H9 (cell line): ENCODE data around the gene HEG1. TPM values are rescaled to one million over a fixed set of nuclear protein-coding genes. Genes with fewer than 3 reads are reported as not detected.

Experiments
- DNase-seq: peaks from one replicate; pipeline ENCODE4 v3.0.0-alpha.2; 2017
- H2AFZ ChIP-seq: one replicate; pipeline ENCODE4 v1.6.1; 2013; ENCODE audit warnings: mild to moderate bottlenecking, low read length, control low read depth, moderate library complexity
- H2AK5ac ChIP-seq: 2 replicates; pipeline ENCODE4 v1.6.1; 2013; ENCODE audit warnings: low read length, control low read depth, mixed read lengths; ENCODE audit not compliant: insufficient read length
- H2BK120ac ChIP-seq: one replicate; pipeline ENCODE4 v1.6.1; 2013; ENCODE audit warnings: low read depth, mild to moderate bottlenecking, low read length, control low read depth, inconsistent platforms; ENCODE audit not compliant: poor library complexity, severe bottlenecking
- H2BK12ac ChIP-seq: 2 replicates; pipeline ENCODE4 v1.6.1; 2013; ENCODE audit warnings: low read length, control low read depth, mixed read lengths, low read depth; ENCODE audit not compliant: insufficient read length
- H2BK15ac ChIP-seq: 2 replicates; pipeline ENCODE4 v1.6.1; 2013; ENCODE audit warnings: low read depth, low read length, control low read depth
- H2BK20ac ChIP-seq: one replicate; pipeline ENCODE4 v1.6.1; 2013; ENCODE audit warnings: low read depth, mild to moderate bottlenecking, low read length, control low read depth, inconsistent platforms; ENCODE audit not compliant: poor library complexity, severe bottlenecking
- H2BK5ac ChIP-seq: 2 replicates; pipeline ENCODE4 v1.6.1; 2013; ENCODE audit warnings: low read length, control low read depth, mixed read lengths; ENCODE audit not compliant: insufficient read length
- H3K14ac ChIP-seq: 2 replicates; pipeline ENCODE4 v1.6.1; 2013; ENCODE audit warnings: low read length, control low read depth; ENCODE audit not compliant: insufficient read depth
- H3K18ac ChIP-seq: 2 replicates; pipeline ENCODE4 v1.6.1; 2013; ENCODE audit warnings: low read depth, mild to moderate bottlenecking, mixed read lengths, low read length, control low read depth; ENCODE audit not compliant: insufficient read length
- H3K23ac ChIP-seq: 2 replicates; pipeline ENCODE4 v1.6.1; 2013; ENCODE audit warnings: low read length, control low read depth, mixed read lengths, low read depth; ENCODE audit not compliant: insufficient read length
- H3K23me2 ChIP-seq: 2 replicates; pipeline ENCODE4 v1.6.1; 2013; ENCODE audit warnings: low read depth, mild to moderate bottlenecking, mixed read lengths, low read length, control low read depth; ENCODE audit not compliant: insufficient read length, poor library complexity, severe bottlenecking
- H3K27ac ChIP-seq: 2 replicates; pipeline ENCODE4 v1.5.1; 2013; ENCODE audit warnings: low read length, control low read depth, mixed read lengths, low read depth; ENCODE audit not compliant: insufficient read length
- H3K27me3 ChIP-seq: 2 replicates; pipeline ENCODE4 v1.6.1; 2013; ENCODE audit warnings: low read length, control low read depth, inconsistent platforms; ENCODE audit not compliant: insufficient read depth
- H3K4ac ChIP-seq: 2 replicates; pipeline ENCODE4 v1.6.1; 2013; ENCODE audit warnings: low read depth, mild to moderate bottlenecking, control low read depth, inconsistent platforms, low read length, moderate library complexity
- H3K4me1 ChIP-seq: 2 replicates; pipeline ENCODE4 v1.6.1; 2013; ENCODE audit warnings: low read length, control low read depth, inconsistent platforms; ENCODE audit not compliant: insufficient read depth
- H3K4me2 ChIP-seq: 2 replicates; pipeline ENCODE4 v1.6.1; 2013; ENCODE audit warnings: low read length, control low read depth, mixed read lengths; ENCODE audit not compliant: insufficient read length, insufficient read depth
- H3K56ac ChIP-seq: 2 replicates; pipeline ENCODE4 v1.6.1; 2013; ENCODE audit warnings: low read depth, mild to moderate bottlenecking, mixed read lengths, low read length, control low read depth; ENCODE audit not compliant: insufficient read length
- H3K79me1 ChIP-seq: 2 replicates; pipeline ENCODE4 v1.6.1; 2013; ENCODE audit warnings: low read depth, mild to moderate bottlenecking, moderate library complexity, low read length, control low read depth, inconsistent platforms; ENCODE audit not compliant: insufficient read depth, poor library complexity, severe bottlenecking
- H3K79me2 ChIP-seq: 2 replicates; pipeline ENCODE4 v1.6.1; 2013; ENCODE audit warnings: low read length, control low read depth, inconsistent platforms; ENCODE audit not compliant: insufficient read depth
- H3K9ac ChIP-seq: 2 replicates; pipeline ENCODE4 v1.6.1; 2013; ENCODE audit warnings: low read length, control low read depth, mixed read lengths; ENCODE audit not compliant: insufficient read length; ENCODE audit errors: extremely low read depth
- H3K9me3 ChIP-seq: one replicate; pipeline ENCODE4 v1.6.1; 2013; ENCODE audit warnings: low read depth, low read length, inconsistent platforms; ENCODE audit not compliant: control insufficient read depth
- H3T11ph ChIP-seq: one replicate; pipeline ENCODE4 v1.6.1; 2013; ENCODE audit warnings: mild to moderate bottlenecking, low read length, control low read depth, inconsistent platforms
- H4K20me1 ChIP-seq: one replicate; pipeline ENCODE4 v1.6.1; 2013; ENCODE audit not compliant: control insufficient read depth, insufficient read length, insufficient read depth
- H4K5ac ChIP-seq: 2 replicates; pipeline ENCODE4 v1.6.1; 2013; ENCODE audit warnings: low read depth, mild to moderate bottlenecking, mixed read lengths, low read length, control low read depth; ENCODE audit not compliant: insufficient read length
- H4K8ac ChIP-seq: replicated peaks from 2 replicates; pipeline ENCODE4 v1.6.1; 2013; ENCODE audit warnings: low read length, control low read depth, mixed read lengths, low read depth; ENCODE audit not compliant: insufficient read length
- H4K91ac ChIP-seq: 2 replicates; pipeline ENCODE4 v1.6.1; 2013; ENCODE audit warnings: low read depth, mild to moderate bottlenecking, moderate library complexity, mixed read lengths, low read length, control low read depth; ENCODE audit not compliant: insufficient read length
- H3K27ac Mint-ChIP-seq, 3 experiments: 2 replicates in 2 of 3; 3 replicates in 1 of 3; pipeline ENCODE4 v1.8.0; 2020 to 2021; ENCODE audit warnings: mixed read lengths in 3 of 3, mild to moderate bottlenecking in 1 of 3, moderate library complexity in 1 of 3
- H3K27me3 Mint-ChIP-seq: 2 replicates; pipeline ENCODE4 v1.8.0; 2021; ENCODE audit warnings: low read depth, mild to moderate bottlenecking, moderate library complexity, mixed read lengths
- H3K36me3 Mint-ChIP-seq, 3 experiments: 2 replicates in 2 of 3; 3 replicates in 1 of 3; pipeline ENCODE4 v1.8.0; 2020 to 2021; ENCODE audit warnings: low read depth in 3 of 3, mixed read lengths in 3 of 3; ENCODE audit not compliant: insufficient read depth in 1 of 3
- H3K4me1 Mint-ChIP-seq, 2 experiments: 2 replicates each; pipeline ENCODE4 v1.8.0; 2020; ENCODE audit warnings: mixed read lengths in 2 of 2
- H3K4me3 Mint-ChIP-seq, 2 experiments: 2 replicates in 1 of 2; 3 replicates in 1 of 2; pipeline ENCODE4 v1.8.0; 2020 to 2021; ENCODE audit warnings: mild to moderate bottlenecking in 2 of 2, mixed read lengths in 2 of 2, moderate library complexity in 1 of 2
- H3K9me3 Mint-ChIP-seq, 2 experiments: 2 replicates in 1 of 2; 3 replicates in 1 of 2; pipeline ENCODE4 v1.8.0; 2020; ENCODE audit warnings: mild to moderate bottlenecking in 2 of 2, mixed read lengths in 2 of 2, moderate library complexity in 1 of 2
- CTCF ChIP-seq: fragments of 200-600 bp; sonication (generic); conservative IDR thresholded peaks from 3 replicates; pipeline ENCODE4 v1.8.0; 2021; ENCODE audit warnings: antibody characterized with exemption, mild to moderate bottlenecking
- WGBS: extraction: QIAGEN DNeasy Blood & Tissue Kit; methylation state at CpG from one replicate; pipeline ENCODE4 v1.1.7; 2013; ENCODE audit warnings: missing lambda C conversion rate, low lambda C conversion rate, mixed read lengths; ENCODE audit not compliant: insufficient read length; ENCODE audit errors: extremely low coverage; 5-methylcytosine and 5-hydroxymethylcytosine counted together
- total RNA-seq: library from RNA; stranded (reverse); gene quantifications from 2 replicates; pipeline ENCODE4 v1.2.1, GENCODE V29; 2021

Gene HEG1
- total RNA-seq, 1 experiment from 2014 or later = 10.3 TPM

DNA sequence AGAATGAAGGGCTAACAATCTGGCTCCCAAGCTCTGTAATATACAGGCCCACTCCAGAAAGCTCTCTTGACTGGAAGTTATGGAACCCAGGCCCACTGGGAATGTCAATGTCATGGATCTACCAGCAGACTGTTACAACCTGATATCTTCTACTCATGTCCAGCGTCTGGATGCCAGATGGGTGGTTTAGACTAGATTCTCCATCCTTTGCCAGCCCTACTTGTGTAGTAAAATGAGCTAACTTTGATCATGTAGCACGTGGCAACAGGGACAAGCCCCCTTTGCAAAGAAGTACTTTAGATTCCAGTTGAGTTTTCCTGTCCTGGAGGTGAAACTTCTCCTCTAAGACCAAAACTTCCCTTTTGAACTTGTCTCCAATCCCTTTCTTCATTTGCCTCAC is 55.1 kb downstream of the HEG1 start:
- H3K4ac ChIP-seq = no peak overlapping the region
- no peak overlapping the region for H2BK120ac ChIP-seq
- no peak overlapping the region for H3K14ac ChIP-seq
- no peak overlapping the region for H3K56ac ChIP-seq
- H3K27me3 ChIP-seq = no peaks in the 10 kb centered on the region
- no peak overlapping the region for H3K18ac ChIP-seq
- H3K9ac ChIP-seq = no peak overlapping the region
- WGBS = no CpG with 5 or more reads among the region's 2 CpGs
- no peak for DNase-seq
- no peak overlapping the region for H3T11ph ChIP-seq
- H3K4me1 ChIP-seq = no peaks in the 10 kb centered on the region
- no peak overlapping the region for H2BK5ac ChIP-seq
- no peak for TF ChIP-seq CTCF
- no peaks in the 10 kb centered on the region for H3K23me2 ChIP-seq
- H2AK5ac ChIP-seq = no peak overlapping the region
- Mint-ChIP-seq H3K36me3 (peaks cover 2 to 38% (median 22%) of the 10 kb centered on the region in 3 experiments; a peak in 5 of 7 replicates), H3K9me3 (no peaks in the 10 kb centered on the region), H3K27me3 (no peaks in the 10 kb centered on the region), H3K27ac (no peak overlapping the region; a peak in 1 of 7 replicates), H3K4me3 (no peak overlapping the region), H3K4me1 (peaks cover 17 to 18% of the 10 kb centered on the region in 2 experiments)
- H4K91ac ChIP-seq = no peak overlapping the region
- no peak overlapping the region for H2BK12ac ChIP-seq
- no peaks in the 10 kb centered on the region for H3K79me2 ChIP-seq
- no peak overlapping the region for H3K27ac ChIP-seq
- no peak overlapping the region for H2BK15ac ChIP-seq
- no peaks in the 10 kb centered on the region for H4K20me1 ChIP-seq
- H2BK20ac ChIP-seq = no peak overlapping the region
- H3K79me1 ChIP-seq = no peaks in the 10 kb centered on the region
- no peaks in the 10 kb centered on the region for H3K9me3 ChIP-seq
- H4K5ac ChIP-seq = no peak overlapping the region
- H3K23ac ChIP-seq = no peak overlapping the region
- H4K8ac ChIP-seq = no peak overlapping the region
- H3K4me2 ChIP-seq = no peak overlapping the region
- no peak overlapping the region for H2AFZ ChIP-seq
